GM18499 (cell line): ENCODE data around the gene NKAIN2.
"Not testable (repeated sequence)": the region's sequence is repeated elsewhere in the genome, so short reads cannot be mapped to it uniquely, and the experiment has no call there.

ENCODE experiments used
- ATAC-seq: cut with Tn5 transposase; IDR thresholded peaks from one replicate; pipeline ENCODE4 v1.9.1; 2021; ENCODE audit warnings: moderate number of reproducible peaks; ENCODE audit not compliant: insufficient read depth, unreplicated experiment

The NKAIN2 gene

GRCh38 chr6:124699038-124699437 is 895.4 kb downstream of the NKAIN2 start:
- ATAC-seq: no peak

- no peak for ATAC-seq
Measured at GRCh38 chr6:124703541-124703940, 899.9 kb downstream of the NKAIN2 start.

GRCh38 chr6:124712532-124712931 is 908.9 kb downstream of the NKAIN2 start:
- ATAC-seq: not testable (repeated sequence)

GRCh38 chr6:124714728-124715127 is 911.1 kb downstream of the NKAIN2 start:
- ATAC-seq: no peak

GRCh38 chr6:124719913-124720312 is 916.2 kb downstream of the NKAIN2 start:
- no peak for ATAC-seq

GRCh38 chr6:124721331-124721730 is 917.7 kb downstream of the NKAIN2 start:
- no peak for ATAC-seq

GRCh38 chr6:124722141-124722878 is 918.6 kb downstream of the NKAIN2 start:
- no peak for ATAC-seq

- no peak for ATAC-seq
Measured at GRCh38 chr6:124723671-124724070, 920.0 kb downstream of the NKAIN2 start.

- ATAC-seq: not testable (repeated sequence)
Measured at GRCh38 chr6:124737804-124738203, 934.1 kb downstream of the NKAIN2 start.

GRCh38 chr6:124738482-124738881 is 934.8 kb downstream of the NKAIN2 start:
- no peak for ATAC-seq

- ATAC-seq: no peak
Measured at GRCh38 chr6:124741341-124741740, 937.7 kb downstream of the NKAIN2 start.

GRCh38 chr6:124742971-124743370 is 939.3 kb downstream of the NKAIN2 start:
- ATAC-seq: no peak

- no peak for ATAC-seq
Measured at GRCh38 chr6:124743420-124743819, 939.8 kb downstream of the NKAIN2 start.

- no peak for ATAC-seq
Measured at GRCh38 chr6:124747349-124747748, 943.7 kb downstream of the NKAIN2 start.

- no peak for ATAC-seq
Measured at GRCh38 chr6:124748778-124749177, 945.1 kb downstream of the NKAIN2 start.

GRCh38 chr6:124753001-124753400 is 949.3 kb downstream of the NKAIN2 start:
- ATAC-seq: no peak

GRCh38 chr6:124753562-124754105 is 950.0 kb downstream of the NKAIN2 start:
- ATAC-seq: no peak

- ATAC-seq: no peak
Measured at GRCh38 chr6:124755321-124755720, 951.7 kb downstream of the NKAIN2 start.

GRCh38 chr6:124757560-124757959 is 953.9 kb downstream of the NKAIN2 start:
- ATAC-seq: no peak

GRCh38 chr6:124758663-124759062 is 955.0 kb downstream of the NKAIN2 start:
- ATAC-seq: no peak

- no peak for ATAC-seq
Measured at GRCh38 chr6:124765280-124765679, 961.6 kb downstream of the NKAIN2 start.

- ATAC-seq: no peak
Measured at GRCh38 chr6:124768224-124768623, 964.6 kb downstream of the NKAIN2 start.
